Activated T-cell treated with anti-CD3 and anti-CD28 coated beads for 1 hour (primary cell): ENCODE data around the gene MKLN1.

ENCODE experiments used
- DNase-seq: peaks from one replicate; pipeline ENCODE4 v3.0.0-alpha.2; 2020; ENCODE audit warnings: low read depth

Gene MKLN1

GRCh38 chr7:131354390-131354789 is 26.7 kb downstream of the MKLN1 start:
- no peak for DNase-seq

GRCh38 chr7:131355917-131356777 is 28.5 kb downstream of the MKLN1 start:
- DNase-seq: no peak

GRCh38 chr7:131357282-131357880 is 29.7 kb downstream of the MKLN1 start:
- DNase-seq: no peak

- DNase-seq: no peak
Observed at GRCh38 chr7:131358636-131359035, 31.0 kb downstream of the MKLN1 start.

- DNase-seq: no peak
Observed at GRCh38 chr7:131359136-131359776, 31.6 kb downstream of the MKLN1 start.

GRCh38 chr7:131363719-131364118 is 36.0 kb downstream of the MKLN1 start:
- no peak for DNase-seq

GRCh38 chr7:131364767-131365344 is 37.2 kb downstream of the MKLN1 start:
- DNase-seq: no peak

GRCh38 chr7:131365838-131366237 is 38.2 kb downstream of the MKLN1 start:
- DNase-seq: no peak

- no peak for DNase-seq
Observed at GRCh38 chr7:131369354-131369753, 41.7 kb downstream of the MKLN1 start.

- DNase-seq: no peak
Observed at GRCh38 chr7:131370523-131370968, 42.9 kb downstream of the MKLN1 start.

- no peak for DNase-seq
Observed at GRCh38 chr7:131371411-131371810, 43.7 kb downstream of the MKLN1 start.

GRCh38 chr7:131372554-131372953 is 44.9 kb downstream of the MKLN1 start:
- no peak for DNase-seq

- no peak for DNase-seq
Observed at GRCh38 chr7:131374821-131375220, 47.1 kb downstream of the MKLN1 start.

GRCh38 chr7:131381069-131381838 is 53.6 kb downstream of the MKLN1 start:
- no peak for DNase-seq

- no peak for DNase-seq
Observed at GRCh38 chr7:131383417-131384285, 56.0 kb downstream of the MKLN1 start.

- DNase-seq: no peak
Observed at GRCh38 chr7:131384286-131384635, 56.6 kb downstream of the MKLN1 start.

GRCh38 chr7:131385039-131385605 is 57.4 kb downstream of the MKLN1 start:
- no peak for DNase-seq

- no peak for DNase-seq
Observed at GRCh38 chr7:131388126-131388525, 60.5 kb downstream of the MKLN1 start.

GRCh38 chr7:131390275-131390674 is 62.6 kb downstream of the MKLN1 start:
- DNase-seq: no peak

- DNase-seq: no peak
Observed at GRCh38 chr7:131391145-131391544, 63.5 kb downstream of the MKLN1 start.
